GM19023 (cell line): ENCODE measurements around the gene PIAS2.
"Not testable (repeated sequence)": the region's sequence is repeated elsewhere in the genome, so short reads cannot be mapped to it uniquely, and the experiment has no call there.

Experiments used
- ATAC-seq: cut with Tn5 transposase; IDR thresholded peaks from one replicate; pipeline ENCODE4 v1.9.1; 2021; ENCODE audit warnings: mild to moderate bottlenecking, moderate library complexity; ENCODE audit not compliant: unreplicated experiment

The PIAS2 gene

GRCh38 chr18:46903406-46903805, 13.9 kb downstream of the PIAS2 start:
- no peak for ATAC-seq

GRCh38 chr18:46899274-46899948, 17.9 kb downstream of the PIAS2 start:
- ATAC-seq, result no peak

- ATAC-seq, result no peak
These were observed 23.2 kb downstream of the PIAS2 start for GRCh38 chr18:46894124-46894523.

GRCh38 chr18:46893360-46893759, 23.9 kb downstream of the PIAS2 start:
- ATAC-seq, result no peak

- peak; percentile 48 for ATAC-seq
These were observed 24.5 kb downstream of the PIAS2 start for GRCh38 chr18:46892842-46893241.

GRCh38 chr18:46891742-46892214, 25.5 kb downstream of the PIAS2 start:
- ATAC-seq, result peak; percentile 85

- ATAC-seq, result no peak
These were observed 28.3 kb downstream of the PIAS2 start for GRCh38 chr18:46888965-46889364.

- no peak for ATAC-seq
These were observed 30.4 kb downstream of the PIAS2 start for GRCh38 chr18:46886893-46887292.

GRCh38 chr18:46883180-46883579, 34.1 kb downstream of the PIAS2 start:
- no peak for ATAC-seq

GRCh38 chr18:46877329-46877987, 39.8 kb downstream of the PIAS2 start:
- ATAC-seq, result no peak

GRCh38 chr18:46868169-46868921, 49.0 kb downstream of the PIAS2 start:
- ATAC-seq, result no peak

- ATAC-seq, result no peak
These were observed 49.8 kb downstream of the PIAS2 start for GRCh38 chr18:46867367-46868143.

- no peak for ATAC-seq
These were observed 50.8 kb downstream of the PIAS2 start for GRCh38 chr18:46866523-46866922.

GRCh38 chr18:46865245-46865644, 52.1 kb downstream of the PIAS2 start:
- ATAC-seq, result not testable (repeated sequence)

- no peak for ATAC-seq
These were observed 57.5 kb downstream of the PIAS2 start for GRCh38 chr18:46859855-46860254.

- no peak for ATAC-seq
These were observed 59.0 kb downstream of the PIAS2 start for GRCh38 chr18:46858290-46858689.

GRCh38 chr18:46856973-46857372, 60.3 kb downstream of the PIAS2 start:
- no peak for ATAC-seq

GRCh38 chr18:46849007-46849406, 68.3 kb downstream of the PIAS2 start:
- ATAC-seq, result no peak

GRCh38 chr18:46843372-46843771, 73.9 kb downstream of the PIAS2 start:
- no peak for ATAC-seq

- ATAC-seq, result no peak
These were observed 74.7 kb downstream of the PIAS2 start for GRCh38 chr18:46842583-46842982.

- ATAC-seq, result no peak
These were observed 83.4 kb downstream of the PIAS2 start for GRCh38 chr18:46833899-46834298.
